Transverse colon (tissue), 4 donors: ENCODE data around the gene BPGM. TPM values are rescaled to one million over a fixed set of nuclear protein-coding genes. Genes with fewer than 3 reads are reported as not detected.
"Not testable (repeated sequence)": the region's sequence is repeated elsewhere in the genome, so short reads cannot be mapped to it uniquely, and the experiment has no call there.

ENCODE experiments used
- DNase-seq: peaks from one replicate; pipeline ENCODE4 v3.0.0-alpha.2; 2019
- H3K27ac ChIP-seq, 4 donors: fragments of 200-600 bp; sonication (generic); 2 replicates each; pipeline ENCODE4 v1.5.1; 2016 to 2018; ENCODE audit warnings: inconsistent platforms in 4 of 4
- H3K27me3 ChIP-seq: fragments of 200-600 bp; sonication (generic); 2 replicates; pipeline ENCODE4 v1.5.1; 2017; ENCODE audit warnings: inconsistent platforms
- H3K36me3 ChIP-seq, 4 donors: fragments of 200-600 bp; sonication (generic); 2 replicates each; pipeline ENCODE4 v1.5.1; 2017 to 2019; ENCODE audit warnings: inconsistent platforms in 4 of 4
- H3K4me1 ChIP-seq, 4 donors: fragments of 200-600 bp; sonication (generic); 2 replicates each; pipeline ENCODE4 v1.5.1; 2017 to 2020; ENCODE audit warnings: inconsistent platforms in 4 of 4
- H3K4me3 ChIP-seq, 4 donors: fragments of 200-600 bp; sonication (generic); 1 replicate in 1 of 4; 2 replicates in 3 of 4; pipeline versions ENCODE4 v1.5.1 to v1.6.1; 2017 to 2019; ENCODE audit warnings: inconsistent platforms in 4 of 4
- H3K9me3 ChIP-seq, 2 donors: fragments of 200-600 bp; sonication (generic); 2 replicates each; pipeline ENCODE4 v1.5.1; 2017 to 2019; ENCODE audit warnings: inconsistent platforms in 2 of 2
- EP300 ChIP-seq: sonication (generic); formaldehyde crosslinking; IDR thresholded peaks from one replicate; pipeline ENCODE4 v1.6.1; 2017; ENCODE audit warnings: antibody characterized with exemption, low read depth
- POLR2A ChIP-seq: fragments of 450-650 bp; IDR thresholded peaks from one replicate; pipeline ENCODE4 v1.6.1; 2016; ENCODE audit warnings: antibody characterized with exemption, mild to moderate bottlenecking, moderate library complexity
- POLR2AphosphoS5 ChIP-seq, 3 donors: sonication (generic); formaldehyde crosslinking; IDR thresholded peaks; one replicate each; pipeline ENCODE4 v1.6.1; 2016; ENCODE audit warnings: antibody characterized with exemption in 3 of 3
- WGBS, 2 donors: methylation state at CpG; one replicate each; pipeline ENCODE4 v1.1.5; 2018; ENCODE audit warnings: low coverage in 1 of 2; 5-methylcytosine and 5-hydroxymethylcytosine counted together
- in situ Hi-C, 4 donors: fragments of 200-750 bp; cut with MboI; loops; one replicate each; pipeline versions ENCODE4 v1.15.0 to v1.15.1; 2017; ENCODE audit warnings: low sequenced_read_pairs in 3 of 4, low pct_ligation_motif_present in 1 of 4, low pct_unique_long_range_greater_than_20kb in 1 of 4
- intact Hi-C: fragments of 100-400 bp; cut with DNase I; formaldehyde crosslinking; loops from one replicate; pipeline ENCODE4 v1.15.1; 2023; ENCODE audit warnings: low total_unique reads
- total RNA-seq, 4 donors: library from RNA; depleted of rRNA; stranded (reverse); fragments of >200 nt; gene quantifications; one replicate each; pipeline ENCODE4 v1.1.0, GENCODE V29; 2016
- TF ChIP-seq, protein P1 (sequence below), 5 experiments: fragments of 200-600 bp in 3 of 5; fragments of 450-650 bp in 2 of 5; sonication (generic) in 3 of 5; IDR thresholded peaks; 1 replicate in 2 of 5; 2 replicates in 3 of 5; pipeline ENCODE4 v1.5.1; 2016 to 2017; ENCODE audit warnings: antibody characterized with exemption in 5 of 5, inconsistent platforms in 3 of 5, mild to moderate bottlenecking in 2 of 5, moderate library complexity in 1 of 5

Gene BPGM
- total RNA-seq, 4 donors from 2014 or later: 0.40 to 13.2 (median 7.2) TPM

GRCh38 chr7:134660242-134660785, 13.7 kb downstream of the BPGM start:
- TF ChIP-seq POLR2AphosphoS5 (IDR thresholded peaks at IDR 0.05) (no peak), POLR2A (no peak), EP300 (no peak)
- TF ChIP-seq, protein P1, sequence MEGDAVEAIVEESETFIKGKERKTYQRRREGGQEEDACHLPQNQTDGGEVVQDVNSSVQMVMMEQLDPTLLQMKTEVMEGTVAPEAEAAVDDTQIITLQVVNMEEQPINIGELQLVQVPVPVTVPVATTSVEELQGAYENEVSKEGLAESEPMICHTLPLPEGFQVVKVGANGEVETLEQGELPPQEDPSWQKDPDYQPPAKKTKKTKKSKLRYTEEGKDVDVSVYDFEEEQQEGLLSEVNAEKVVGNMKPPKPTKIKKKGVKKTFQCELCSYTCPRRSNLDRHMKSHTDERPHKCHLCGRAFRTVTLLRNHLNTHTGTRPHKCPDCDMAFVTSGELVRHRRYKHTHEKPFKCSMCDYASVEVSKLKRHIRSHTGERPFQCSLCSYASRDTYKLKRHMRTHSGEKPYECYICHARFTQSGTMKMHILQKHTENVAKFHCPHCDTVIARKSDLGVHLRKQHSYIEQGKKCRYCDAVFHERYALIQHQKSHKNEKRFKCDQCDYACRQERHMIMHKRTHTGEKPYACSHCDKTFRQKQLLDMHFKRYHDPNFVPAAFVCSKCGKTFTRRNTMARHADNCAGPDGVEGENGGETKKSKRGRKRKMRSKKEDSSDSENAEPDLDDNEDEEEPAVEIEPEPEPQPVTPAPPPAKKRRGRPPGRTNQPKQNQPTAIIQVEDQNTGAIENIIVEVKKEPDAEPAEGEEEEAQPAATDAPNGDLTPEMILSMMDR (IDR thresholded peaks at IDR 0.05): no peak
- H3K4me1 ChIP-seq: no peaks in the 10 kb centered on the region
- no peak overlapping the region for H3K4me3 ChIP-seq
- DNase-seq: no peak
- H3K27ac ChIP-seq: no peak overlapping the region
- H3K9me3 ChIP-seq: no peaks in the 10 kb centered on the region
- H3K36me3 ChIP-seq: no peaks in the 10 kb centered on the region
- 79 to 86% methylated on average over 1 to 7 of the region's 7 CpGs for WGBS, 2 donors
- in situ Hi-C loops: loop anchor here in 2 of 4 donors (25.0 kb wide), 2 partner anchors 502 to 527 kb away; partner anchors contain the start of gene CYREN (in 1 of the 2)
- intact Hi-C loops: no loop called here
- no peaks in the 10 kb centered on the region for H3K27me3 ChIP-seq

DNA sequence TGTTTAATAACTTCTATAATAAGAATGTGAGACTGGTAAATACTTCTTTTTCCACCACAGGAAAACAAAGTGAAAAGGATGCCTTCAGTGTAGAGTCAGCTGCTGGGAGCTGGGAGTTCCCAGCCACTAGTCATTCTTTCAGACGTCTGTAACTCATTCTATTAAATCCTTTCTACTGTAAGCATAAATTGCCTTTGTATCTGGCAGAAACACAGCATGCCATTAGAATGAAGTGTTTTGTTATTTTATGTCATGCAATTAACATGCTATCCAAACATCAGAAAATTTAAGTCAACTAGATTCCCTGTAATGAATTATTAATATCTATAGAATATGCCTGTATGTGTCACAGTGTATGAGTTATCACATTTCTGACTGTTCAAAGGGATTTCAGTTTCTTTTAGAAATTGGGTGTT, 14.3 kb downstream of the BPGM start:
- intact Hi-C loops (no loop called here), in situ Hi-C loops (loop anchor here in 2 of 4 donors (25.0 kb wide), 2 partner anchors 501 to 526 kb away; partner anchors contain the start of gene CYREN (in 1 of the 2))
- Histone ChIP-seq H3K27ac (no peak overlapping the region), H3K4me3 (no peak overlapping the region), H3K27me3 (no peaks in the 10 kb centered on the region), H3K4me1 (no peaks in the 10 kb centered on the region), H3K36me3 (no peaks in the 10 kb centered on the region), H3K9me3 (no peaks in the 10 kb centered on the region)
- DNase-seq: no peak
- TF ChIP-seq POLR2A (no peak), EP300 (no peak), POLR2AphosphoS5 (IDR thresholded peaks at IDR 0.05) (no peak)
- 56 to 80% methylated on average over 1 of the region's 1 CpG for WGBS, 2 donors

DNA sequence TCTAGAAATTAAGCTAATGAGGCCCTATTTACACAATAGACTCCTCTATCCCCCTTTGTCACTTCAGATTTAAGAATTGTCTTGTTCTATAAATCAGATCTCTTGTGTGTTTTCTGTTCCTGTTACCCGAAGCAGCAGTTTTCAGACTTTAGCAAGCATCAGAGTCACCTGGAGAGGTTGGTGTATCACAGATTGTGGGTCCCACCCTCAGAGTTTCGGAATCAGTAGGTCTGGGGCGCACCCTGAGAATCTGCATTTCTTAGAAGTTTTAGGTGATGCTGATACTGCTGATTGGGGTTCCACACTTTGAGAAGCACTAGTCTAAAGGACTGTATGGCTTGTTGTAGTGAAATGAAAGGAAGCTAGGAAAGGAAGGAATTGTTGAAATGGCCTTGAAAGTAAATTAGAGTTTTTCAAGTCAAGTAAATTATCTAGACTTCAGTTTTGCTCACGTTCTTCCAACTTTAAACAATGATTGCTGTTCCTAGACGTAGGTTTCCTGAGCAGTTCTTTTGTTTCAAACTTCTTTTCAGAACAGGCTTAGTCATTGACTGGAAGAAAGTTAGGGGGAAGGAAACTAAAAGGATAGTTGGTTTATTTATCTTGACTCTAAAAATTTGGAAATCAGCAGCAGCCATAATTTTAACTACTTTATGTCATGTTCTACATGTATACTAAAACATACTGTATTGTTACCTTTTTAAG, 15.7 kb downstream of the BPGM start:
- Histone ChIP-seq H3K36me3 (no peaks in the 10 kb centered on the region), H3K27me3 (no peaks in the 10 kb centered on the region), H3K4me3 (no peak overlapping the region), H3K9me3 (no peaks in the 10 kb centered on the region), H3K4me1 (no peaks in the 10 kb centered on the region), H3K27ac (no peak overlapping the region)
- in situ Hi-C loops: loop anchor here in 2 of 4 donors (25.0 kb wide), 2 partner anchors 500 to 525 kb away; partner anchors contain the start of gene CYREN (in 1 of the 2)
- TF ChIP-seq, protein P1 (IDR thresholded peaks at IDR 0.05): no peak
- TF ChIP-seq POLR2A: no peak
- no peak for TF ChIP-seq EP300
- TF ChIP-seq POLR2AphosphoS5 (IDR thresholded peaks at IDR 0.05): no peak
- no peak for DNase-seq
- 72 to 80% methylated on average over 5 of the region's 5 CpGs for WGBS, 2 donors
- intact Hi-C loops: no loop called here

DNA sequence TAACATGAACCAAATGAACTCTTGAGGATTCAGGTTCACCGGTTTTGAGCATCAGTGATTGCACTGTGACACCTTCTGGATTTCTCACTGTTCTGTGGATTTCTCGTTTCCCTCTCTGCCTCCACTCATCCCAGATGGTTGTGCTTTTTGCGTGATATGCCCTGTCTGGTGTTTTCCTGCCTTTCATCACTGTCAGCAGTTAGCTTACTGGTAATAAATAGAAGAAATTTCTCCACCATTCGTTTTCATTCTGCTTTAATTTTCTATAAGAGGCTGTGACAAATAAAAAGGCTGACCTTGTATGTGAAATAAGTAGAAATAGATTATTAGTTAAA, 16.2 kb downstream of the BPGM start:
- WGBS, 2 donors: 71 to 80% methylated on average over 4 of the region's 4 CpGs
- H3K4me1 ChIP-seq: no peaks in the 10 kb centered on the region
- intact Hi-C loops: no loop called here
- H3K9me3 ChIP-seq: no peaks in the 10 kb centered on the region
- TF ChIP-seq POLR2AphosphoS5 (IDR thresholded peaks at IDR 0.05) (no peak), POLR2A (no peak), EP300 (no peak)
- TF ChIP-seq, protein P1 (IDR thresholded peaks at IDR 0.05): no peak
- no peak overlapping the region for H3K4me3 ChIP-seq
- H3K27ac ChIP-seq: no peak overlapping the region
- H3K36me3 ChIP-seq: no peaks in the 10 kb centered on the region
- DNase-seq: no peak
- no peaks in the 10 kb centered on the region for H3K27me3 ChIP-seq
- in situ Hi-C loops: loop anchor here in 2 of 4 donors (25.0 kb wide), 2 partner anchors 499 to 524 kb away; partner anchors contain the start of gene CYREN (in 1 of the 2)

DNA sequence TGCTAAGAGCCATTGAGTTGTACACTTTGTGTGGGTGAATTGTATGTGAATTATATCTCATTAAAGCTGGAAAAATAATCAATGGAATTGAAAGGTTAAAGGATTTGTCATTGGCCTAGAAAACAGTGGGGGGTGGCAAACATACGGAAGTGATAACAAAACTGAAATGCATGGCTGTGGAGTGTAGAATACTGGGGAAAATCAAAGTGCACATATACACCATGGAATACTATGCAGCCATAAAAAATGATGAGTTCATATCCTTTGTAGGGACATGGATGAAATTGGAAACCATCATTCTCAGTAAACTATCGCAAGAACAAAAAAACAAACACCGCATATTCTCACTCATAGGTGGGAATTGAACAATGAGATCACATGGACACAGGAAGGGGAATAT, 18.4 kb downstream of the BPGM start:
- H3K4me3 ChIP-seq, H3K4me1 ChIP-seq, H3K27me3 ChIP-seq, DNase-seq, intact Hi-C loops, H3K36me3 ChIP-seq, H3K9me3 ChIP-seq, H3K27ac ChIP-seq: not testable (repeated sequence)
- WGBS, 2 donors: 0 to 57% methylated on average over 1 of the region's 3 CpGs
- in situ Hi-C loops: loop anchor here in 2 of 4 donors (25.0 kb wide), 2 partner anchors 497 to 522 kb away; partner anchors contain the start of gene CYREN (in 1 of the 2)
